RWPE1 (cell line): ENCODE results near the gene TSNAXIP1.
"Not testable (repeated sequence)": the region's sequence is repeated elsewhere in the genome, so short reads cannot be mapped to it uniquely, and the experiment has no call there.

ENCODE experiments used
- CTCF ChIA-PET: fragments of 350-600 bp; sonication (Branson Sonifier 250); formaldehyde crosslinking; extraction: SDS; loops from one replicate; lab custom pipeline; 2021; lab: Yijun Ruan, JAX
- POLR2A ChIA-PET: fragments of 400-600 bp; formaldehyde crosslinking; extraction: SDS; loops from one replicate; lab custom pipeline; 2020; ENCODE audit warnings: antibody characterized with exemption; ENCODE audit not compliant: low non-redundant PET; lab: Yijun Ruan, JAX
- DNase-seq: peaks from one replicate; pipeline ENCODE4 v3.0.0; 2012; ENCODE audit warnings: low spot score
- H3K27ac ChIP-seq: fragments of 450-650 bp; 2 replicates; pipeline ENCODE4 v1.5.1; 2017
- TF ChIP-seq, protein P1 (sequence below): fragments of 450-650 bp; conservative IDR thresholded peaks from 2 replicates; pipeline ENCODE4 v1.5.1; 2017; ENCODE audit warnings: low read depth, mild to moderate bottlenecking

TSNAXIP1 gene

GRCh38 chr16:67834242-67834614 is 27.5 kb downstream of the TSNAXIP1 start:
- peak overlapping the region; percentile 81 for H3K27ac ChIP-seq
- ChIA-PET POLR2A (interaction anchor here (0.5 kb wide), 1 partner anchor 355 kb away, joined by 5 read pairs; no protein-coding TSS in a partner anchor), CTCF (interaction anchor here (0.6 to 1.3 kb wide), 2 partner anchors 17 to 424 kb away, joined by 3 to 7 read pairs; no protein-coding TSS in a partner anchor)
- TF ChIP-seq, protein P1, sequence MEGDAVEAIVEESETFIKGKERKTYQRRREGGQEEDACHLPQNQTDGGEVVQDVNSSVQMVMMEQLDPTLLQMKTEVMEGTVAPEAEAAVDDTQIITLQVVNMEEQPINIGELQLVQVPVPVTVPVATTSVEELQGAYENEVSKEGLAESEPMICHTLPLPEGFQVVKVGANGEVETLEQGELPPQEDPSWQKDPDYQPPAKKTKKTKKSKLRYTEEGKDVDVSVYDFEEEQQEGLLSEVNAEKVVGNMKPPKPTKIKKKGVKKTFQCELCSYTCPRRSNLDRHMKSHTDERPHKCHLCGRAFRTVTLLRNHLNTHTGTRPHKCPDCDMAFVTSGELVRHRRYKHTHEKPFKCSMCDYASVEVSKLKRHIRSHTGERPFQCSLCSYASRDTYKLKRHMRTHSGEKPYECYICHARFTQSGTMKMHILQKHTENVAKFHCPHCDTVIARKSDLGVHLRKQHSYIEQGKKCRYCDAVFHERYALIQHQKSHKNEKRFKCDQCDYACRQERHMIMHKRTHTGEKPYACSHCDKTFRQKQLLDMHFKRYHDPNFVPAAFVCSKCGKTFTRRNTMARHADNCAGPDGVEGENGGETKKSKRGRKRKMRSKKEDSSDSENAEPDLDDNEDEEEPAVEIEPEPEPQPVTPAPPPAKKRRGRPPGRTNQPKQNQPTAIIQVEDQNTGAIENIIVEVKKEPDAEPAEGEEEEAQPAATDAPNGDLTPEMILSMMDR = no peak
- no peak for DNase-seq

GRCh38 chr16:67837190-67837589 is 30.5 kb downstream of the TSNAXIP1 start:
- POLR2A ChIA-PET = interaction anchor here (0.7 kb wide), 1 partner anchor 378 kb away, joined by 3 read pairs; no protein-coding TSS in a partner anchor
- CTCF ChIA-PET = interaction anchor here (0.6 to 2.0 kb wide), 3 partner anchors 20 to 365 kb away, joined by 3 to 8 read pairs (median 4); no protein-coding TSS in a partner anchor
- DNase-seq, H3K27ac ChIP-seq: not testable (repeated sequence)

DNA sequence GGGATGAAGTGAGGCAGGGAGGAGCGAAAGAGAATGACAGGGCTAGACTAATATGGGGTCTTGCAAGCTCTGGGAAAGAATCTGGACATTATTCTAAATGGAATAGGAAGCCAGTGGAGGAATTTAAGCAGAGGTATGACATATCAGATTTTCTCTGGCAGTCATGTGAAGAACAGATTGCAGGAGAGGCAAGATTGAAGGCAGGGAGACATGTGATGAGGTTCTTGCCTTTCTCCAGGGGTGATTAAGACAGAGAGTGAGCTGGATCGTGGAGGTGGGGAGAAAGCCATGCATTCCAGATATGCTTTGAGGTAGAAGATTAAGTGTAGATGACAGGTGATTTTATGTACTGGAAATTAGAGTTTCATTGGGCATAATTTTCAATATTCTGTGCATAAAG is 31.1 kb downstream of the TSNAXIP1 start:
- CTCF ChIA-PET = interaction anchor here (1.0 kb wide), 1 partner anchor 21 kb away, joined by 4 read pairs; no protein-coding TSS in a partner anchor
- no peak for DNase-seq
- no peak overlapping the region for H3K27ac ChIP-seq
- TF ChIP-seq, protein P1 = no peak
- POLR2A ChIA-PET = no interaction called here

GRCh38 chr16:67841198-67841815 is 34.6 kb downstream of the TSNAXIP1 start:
- TF ChIP-seq, protein P1 = no peak
- H3K27ac ChIP-seq = peak overlapping the region; percentile 97
- no peak for DNase-seq
- ChIA-PET CTCF (interaction anchor here (0.6 to 2.9 kb wide), 3 partner anchors 25 to 593 kb away, joined by 3 to 11 read pairs (median 4); no protein-coding TSS in a partner anchor), POLR2A (no interaction called here)

DNA sequence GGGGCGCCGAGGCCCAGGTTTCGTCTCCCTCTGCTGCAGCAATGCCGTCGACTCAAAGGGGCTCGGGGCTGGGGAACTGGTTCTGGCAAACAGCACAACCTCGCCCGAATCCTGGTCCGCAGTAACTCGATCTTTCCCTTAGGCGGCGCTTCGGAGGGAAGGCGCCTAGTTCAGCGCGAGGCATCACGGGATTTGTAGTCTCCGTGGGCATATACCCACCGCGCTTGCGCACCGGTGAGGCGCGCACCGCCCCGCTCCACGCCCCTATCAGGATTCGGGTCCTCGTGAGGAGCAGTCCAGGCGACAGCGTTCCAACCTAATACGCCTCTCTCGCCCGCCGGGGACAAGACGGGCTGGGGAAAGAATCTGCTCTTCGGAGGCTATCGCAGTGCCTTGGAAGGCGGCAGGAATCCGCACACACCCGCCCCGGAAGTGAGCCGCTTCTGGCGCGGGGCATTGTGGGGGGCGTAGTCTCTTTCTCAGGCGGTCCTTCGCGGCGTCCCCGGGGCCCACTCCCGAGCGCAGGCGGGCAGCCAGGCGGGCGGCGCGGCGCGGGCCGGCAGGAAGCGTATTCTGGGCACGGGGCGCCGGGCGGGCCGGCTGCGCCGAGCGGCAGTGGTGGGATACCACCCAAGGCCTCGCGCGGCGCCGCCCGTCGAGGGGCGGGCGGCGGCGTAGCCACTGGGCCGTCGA is 35.3 kb downstream of the TSNAXIP1 start, which contains the start of gene THAP11:
Gene THAP11, plus strand, starts transcription at position 505 of the 693 bp plus-strand sequence. CDS start 235 bp downstream, outside the sequence.
- peak within 1 kb of the TSS; percentile 97 for H3K27ac ChIP-seq
- TF ChIP-seq, protein P1 = peak; percentile 88
- DNase-seq = peak; percentile 90
- POLR2A ChIA-PET = no interaction called here
- CTCF ChIA-PET = interaction anchor here (2.5 kb wide), 1 partner anchor 20 kb away, joined by 7 read pairs; no protein-coding TSS in a partner anchor

GRCh38 chr16:67842509-67843342 is 36.0 kb downstream of the TSNAXIP1 start:
- CTCF ChIA-PET = interaction anchor here (0.6 to 3.8 kb wide), 6 partner anchors 20 to 200 kb away, joined by 3 to 20 read pairs (median 3); no protein-coding TSS in a partner anchor
- POLR2A ChIA-PET = no interaction called here

More at GRCh38 chr16:67842509-67843342, 36.0 kb downstream of the TSNAXIP1 start:
- TF ChIP-seq, protein P1 = peak; percentile 31; the same call in 1 of the 2 replicates
- peak overlapping the region; percentile 97 for H3K27ac ChIP-seq
- peak; percentile 38 for DNase-seq
